Type B pancreatic cell (in vitro differentiated cells): ENCODE measurements around the gene PTEN. TPM values are rescaled to one million over a fixed set of nuclear protein-coding genes. Genes with fewer than 3 reads are reported as not detected.
"Not testable (repeated sequence)": the region's sequence is repeated elsewhere in the genome, so short reads cannot be mapped to it uniquely, and the experiment has no call there.

Source experiments
- DNase-seq: peaks from one replicate; pipeline ENCODE4 v3.0.0; 2021; ENCODE audit warnings: mixed read lengths; ENCODE audit not compliant: unreplicated experiment; ENCODE audit errors: extremely low spot score
- H3K27ac Mint-ChIP-seq: 2 replicates; pipeline ENCODE4 v1.8.0; 2021; ENCODE audit warnings: mild to moderate bottlenecking, mixed read lengths
- H3K27me3 Mint-ChIP-seq: 2 replicates; pipeline ENCODE4 v1.8.0; 2021; ENCODE audit warnings: mixed read lengths
- H3K36me3 Mint-ChIP-seq: 2 replicates; pipeline ENCODE4 v1.8.0; 2021; ENCODE audit warnings: mixed read lengths
- H3K4me1 Mint-ChIP-seq: one replicate; pipeline ENCODE4 v1.8.0; 2021; ENCODE audit warnings: mixed read lengths; ENCODE audit not compliant: unreplicated experiment
- H3K4me3 Mint-ChIP-seq: 2 replicates; pipeline ENCODE4 v1.8.0; 2021; ENCODE audit warnings: mild to moderate bottlenecking, mixed read lengths
- H3K9me3 Mint-ChIP-seq: 2 replicates; pipeline ENCODE4 v1.8.0; 2021; ENCODE audit warnings: mixed read lengths
- CTCF ChIP-seq: fragments of 200-600 bp; sonication (generic); conservative IDR thresholded peaks from 2 replicates; pipeline ENCODE4 v1.5.0; 2021; ENCODE audit warnings: antibody characterized with exemption, mild to moderate bottlenecking
- total RNA-seq: library from RNA; stranded (reverse); gene quantifications from 2 replicates; pipeline ENCODE4 v1.2.1, GENCODE V29; 2021; ENCODE audit warnings: low replicate concordance

PTEN gene
- total RNA-seq, 1 donor from 2014 or later, result 93.1 TPM

- peaks cover 9% of the 10 kb centered on the region for H3K4me1 Mint-ChIP-seq
- no peaks in the 10 kb centered on the region for H3K27me3 Mint-ChIP-seq
- TF ChIP-seq CTCF, result no peak
- H3K36me3 Mint-ChIP-seq, result no peaks in the 10 kb centered on the region
- H3K9me3 Mint-ChIP-seq, result peaks cover 5% of the 10 kb centered on the region
- H3K27ac Mint-ChIP-seq, result peak overlapping the region; percentile 95
- no peak for DNase-seq
- peak overlapping the region; percentile 29 for H3K4me3 Mint-ChIP-seq
Measured at GRCh38 chr10:87842776-87843497, 20.5 kb upstream of the PTEN start.

GRCh38 chr10:87843714-87844113 is 19.7 kb upstream of the PTEN start:
- Mint-ChIP-seq H3K4me1 (peaks cover 9% of the 10 kb centered on the region), H3K27ac (peak overlapping the region; percentile 39), H3K9me3 (peaks cover 5% of the 10 kb centered on the region), H3K27me3 (no peaks in the 10 kb centered on the region), H3K36me3 (no peaks in the 10 kb centered on the region), H3K4me3 (no peak overlapping the region)
- TF ChIP-seq CTCF, result no peak
- DNase-seq, result no peak

- no peak for TF ChIP-seq CTCF
- Mint-ChIP-seq H3K4me1 (peaks cover 10% of the 10 kb centered on the region), H3K36me3 (no peaks in the 10 kb centered on the region), H3K27ac (peak overlapping the region; percentile 80), H3K27me3 (no peaks in the 10 kb centered on the region), H3K4me3 (no peak overlapping the region), H3K9me3 (peaks cover 5% of the 10 kb centered on the region)
- DNase-seq, result no peak
Measured at GRCh38 chr10:87844837-87845623, 18.4 kb upstream of the PTEN start.

- H3K36me3 Mint-ChIP-seq, result no peaks in the 10 kb centered on the region
- peaks cover 15% of the 10 kb centered on the region for H3K4me1 Mint-ChIP-seq
- H3K9me3 Mint-ChIP-seq, result peaks cover 5% of the 10 kb centered on the region
- no peak overlapping the region for H3K4me3 Mint-ChIP-seq
- peak overlapping the region; percentile 39 for H3K27ac Mint-ChIP-seq
- DNase-seq, result no peak
- H3K27me3 Mint-ChIP-seq, result no peaks in the 10 kb centered on the region
- TF ChIP-seq CTCF, result no peak
Measured at GRCh38 chr10:87845624-87845998, 17.8 kb upstream of the PTEN start.

- TF ChIP-seq CTCF, result no peak
- Mint-ChIP-seq H3K4me3 (no peak overlapping the region), H3K9me3 (peaks cover 5% of the 10 kb centered on the region), H3K27me3 (no peaks in the 10 kb centered on the region), H3K27ac (peak overlapping the region; percentile 39), H3K36me3 (no peaks in the 10 kb centered on the region), H3K4me1 (peaks cover 19% of the 10 kb centered on the region)
- no peak for DNase-seq
Measured at GRCh38 chr10:87846023-87846422, 17.4 kb upstream of the PTEN start.

- DNase-seq, H3K36me3 Mint-ChIP-seq, H3K9me3 Mint-ChIP-seq, H3K4me3 Mint-ChIP-seq, H3K27ac Mint-ChIP-seq, H3K27me3 Mint-ChIP-seq: not testable (repeated sequence)
- H3K4me1 Mint-ChIP-seq, result peaks cover 23% of the 10 kb centered on the region
Measured at GRCh38 chr10:87846711-87847110, 16.7 kb upstream of the PTEN start.
